ENCODE measurements around the gene KRT37.

Gene KRT37

GRCh38 chr17:41420134-41420533, 4.3 kb downstream of the KRT37 start:
- no peak overlapping the region for H3K9ac ChIP-seq (ENCODE audit: low read depth, low read length)
- H3K4me3 ChIP-seq (ENCODE audit: low read depth, low read length): no peak overlapping the region
- no peak overlapping the region for H3K27ac ChIP-seq (ENCODE audit: low read depth, low read length)
- no peaks in the 10 kb centered on the region for H3K9me3 ChIP-seq (ENCODE audit: control insufficient read depth, insufficient read depth, low read length)
- no peaks in the 10 kb centered on the region for H3K27me3 ChIP-seq (ENCODE audit: control insufficient read depth, insufficient read depth, low read length)
- 0 out of 2 replicates have a peak, but pooled peaks cover 3% of the 10 kb centered on the region for H3K4me1 ChIP-seq (ENCODE audit: control insufficient read depth, insufficient read depth, low read length)
- H3K36me3 ChIP-seq (ENCODE audit: control insufficient read depth, insufficient read depth, low read length): no peaks in the 10 kb centered on the region

GRCh38 chr17:41419716-41420115, 4.7 kb downstream of the KRT37 start:
- Histone ChIP-seq H3K9me3 (ENCODE audit: control insufficient read depth, insufficient read depth, low read length) (no peaks in the 10 kb centered on the region), H3K4me1 (ENCODE audit: control insufficient read depth, insufficient read depth, low read length) (0 out of 2 replicates have a peak, but pooled peaks cover 3% of the 10 kb centered on the region), H3K4me3 (ENCODE audit: low read depth, low read length) (no peak overlapping the region), H3K36me3 (ENCODE audit: control insufficient read depth, insufficient read depth, low read length) (no peaks in the 10 kb centered on the region), H3K27me3 (ENCODE audit: control insufficient read depth, insufficient read depth, low read length) (no peaks in the 10 kb centered on the region), H3K27ac (ENCODE audit: low read depth, low read length) (no peak overlapping the region), H3K9ac (ENCODE audit: low read depth, low read length) (no peak overlapping the region)

- Histone ChIP-seq H3K9ac (ENCODE audit: low read depth, low read length) (no peak overlapping the region), H3K36me3 (ENCODE audit: control insufficient read depth, insufficient read depth, low read length) (no peaks in the 10 kb centered on the region), H3K27ac (ENCODE audit: low read depth, low read length) (no peak overlapping the region), H3K4me3 (ENCODE audit: low read depth, low read length) (no peak overlapping the region), H3K9me3 (ENCODE audit: control insufficient read depth, insufficient read depth, low read length) (no peaks in the 10 kb centered on the region), H3K27me3 (ENCODE audit: control insufficient read depth, insufficient read depth, low read length) (no peaks in the 10 kb centered on the region), H3K4me1 (ENCODE audit: control insufficient read depth, insufficient read depth, low read length) (peaks cover 10% of the 10 kb centered on the region)
Measured at GRCh38 chr17:41418116-41418860, 6.1 kb downstream of the KRT37 start.

GRCh38 chr17:41417576-41418015, 6.8 kb downstream of the KRT37 start:
- no peaks in the 10 kb centered on the region for H3K27me3 ChIP-seq (ENCODE audit: control insufficient read depth, insufficient read depth, low read length)
- no peaks in the 10 kb centered on the region for H3K9me3 ChIP-seq (ENCODE audit: control insufficient read depth, insufficient read depth, low read length)
- H3K27ac ChIP-seq (ENCODE audit: low read depth, low read length): no peak overlapping the region
- H3K4me3 ChIP-seq (ENCODE audit: low read depth, low read length): no peak overlapping the region
- H3K4me1 ChIP-seq (ENCODE audit: control insufficient read depth, insufficient read depth, low read length): peaks cover 17% of the 10 kb centered on the region
- H3K36me3 ChIP-seq (ENCODE audit: control insufficient read depth, insufficient read depth, low read length): no peaks in the 10 kb centered on the region
- H3K9ac ChIP-seq (ENCODE audit: low read depth, low read length): no peak overlapping the region

GRCh38 chr17:41417127-41417526, 7.3 kb downstream of the KRT37 start:
- Histone ChIP-seq H3K36me3 (ENCODE audit: control insufficient read depth, insufficient read depth, low read length) (no peaks in the 10 kb centered on the region), H3K9ac (ENCODE audit: low read depth, low read length) (no peak overlapping the region), H3K4me1 (ENCODE audit: control insufficient read depth, insufficient read depth, low read length) (peaks cover 17% of the 10 kb centered on the region), H3K9me3 (ENCODE audit: control insufficient read depth, insufficient read depth, low read length) (no peaks in the 10 kb centered on the region), H3K27me3 (ENCODE audit: control insufficient read depth, insufficient read depth, low read length) (no peaks in the 10 kb centered on the region), H3K27ac (ENCODE audit: low read depth, low read length) (no peak overlapping the region), H3K4me3 (ENCODE audit: low read depth, low read length) (no peak overlapping the region)

GRCh38 chr17:41416479-41416878, 7.9 kb downstream of the KRT37 start:
- Histone ChIP-seq H3K9me3 (ENCODE audit: control insufficient read depth, insufficient read depth, low read length) (no peaks in the 10 kb centered on the region), H3K27ac (ENCODE audit: low read depth, low read length) (no peak overlapping the region), H3K4me1 (ENCODE audit: control insufficient read depth, insufficient read depth, low read length) (peaks cover 17% of the 10 kb centered on the region), H3K9ac (ENCODE audit: low read depth, low read length) (no peak overlapping the region), H3K36me3 (ENCODE audit: control insufficient read depth, insufficient read depth, low read length) (no peaks in the 10 kb centered on the region), H3K27me3 (ENCODE audit: control insufficient read depth, insufficient read depth, low read length) (no peaks in the 10 kb centered on the region), H3K4me3 (ENCODE audit: low read depth, low read length) (no peak overlapping the region)

GRCh38 chr17:41415833-41416335, 8.5 kb downstream of the KRT37 start:
- H3K4me1 ChIP-seq (ENCODE audit: control insufficient read depth, insufficient read depth, low read length): peaks cover 17% of the 10 kb centered on the region

GRCh38 chr17:41415411-41415810, 9.0 kb downstream of the KRT37 start:
- no peaks in the 10 kb centered on the region for H3K27me3 ChIP-seq (ENCODE audit: control insufficient read depth, insufficient read depth, low read length)

More at GRCh38 chr17:41415833-41416335, 8.5 kb downstream of the KRT37 start:
- Histone ChIP-seq H3K36me3 (ENCODE audit: control insufficient read depth, insufficient read depth, low read length) (no peaks in the 10 kb centered on the region), H3K27ac (ENCODE audit: low read depth, low read length) (no peak overlapping the region), H3K9ac (ENCODE audit: low read depth, low read length) (no peak overlapping the region), H3K9me3 (ENCODE audit: control insufficient read depth, insufficient read depth, low read length) (no peaks in the 10 kb centered on the region), H3K27me3 (ENCODE audit: control insufficient read depth, insufficient read depth, low read length) (no peaks in the 10 kb centered on the region), H3K4me3 (ENCODE audit: low read depth, low read length) (no peak overlapping the region)

GRCh38 chr17:41413982-41414381, 10.4 kb downstream of the KRT37 start:
- no peak overlapping the region for H3K4me3 ChIP-seq (ENCODE audit: low read depth, low read length)
- no peaks in the 10 kb centered on the region for H3K27me3 ChIP-seq (ENCODE audit: control insufficient read depth, insufficient read depth, low read length)
- H3K9ac ChIP-seq (ENCODE audit: low read depth, low read length): no peak overlapping the region
- H3K4me1 ChIP-seq (ENCODE audit: control insufficient read depth, insufficient read depth, low read length): peaks cover 17% of the 10 kb centered on the region
- H3K36me3 ChIP-seq (ENCODE audit: control insufficient read depth, insufficient read depth, low read length): no peaks in the 10 kb centered on the region
- H3K9me3 ChIP-seq (ENCODE audit: control insufficient read depth, insufficient read depth, low read length): no peaks in the 10 kb centered on the region
- H3K27ac ChIP-seq (ENCODE audit: low read depth, low read length): no peak overlapping the region

More at GRCh38 chr17:41415411-41415810, 9.0 kb downstream of the KRT37 start:
- Histone ChIP-seq H3K36me3 (ENCODE audit: control insufficient read depth, insufficient read depth, low read length) (no peaks in the 10 kb centered on the region), H3K9me3 (ENCODE audit: control insufficient read depth, insufficient read depth, low read length) (no peaks in the 10 kb centered on the region), H3K4me1 (ENCODE audit: control insufficient read depth, insufficient read depth, low read length) (peaks cover 17% of the 10 kb centered on the region), H3K4me3 (ENCODE audit: low read depth, low read length) (no peak overlapping the region), H3K9ac (ENCODE audit: low read depth, low read length) (no peak overlapping the region), H3K27ac (ENCODE audit: low read depth, low read length) (no peak overlapping the region)

GRCh38 chr17:41413353-41413957, 10.9 kb downstream of the KRT37 start:
- H3K4me3 ChIP-seq (ENCODE audit: low read depth, low read length): no peak overlapping the region
- no peaks in the 10 kb centered on the region for H3K36me3 ChIP-seq (ENCODE audit: control insufficient read depth, insufficient read depth, low read length)
- no peak overlapping the region for H3K9ac ChIP-seq (ENCODE audit: low read depth, low read length)
- H3K4me1 ChIP-seq (ENCODE audit: control insufficient read depth, insufficient read depth, low read length): peaks cover 17% of the 10 kb centered on the region
- no peak overlapping the region for H3K27ac ChIP-seq (ENCODE audit: low read depth, low read length)
- no peaks in the 10 kb centered on the region for H3K27me3 ChIP-seq (ENCODE audit: control insufficient read depth, insufficient read depth, low read length)
- no peaks in the 10 kb centered on the region for H3K9me3 ChIP-seq (ENCODE audit: control insufficient read depth, insufficient read depth, low read length)

All from HUES48 (cell line).